Anterior cingulate cortex (tissue), 58 donors: ENCODE results near the gene LRRN4CL.
"Not testable (repeated sequence)": the region's sequence is repeated elsewhere in the genome, so short reads cannot be mapped to it uniquely, and the experiment has no call there.

Source experiments
- DNase-seq, 58 donors: peaks; one replicate each; lab custom pipeline; 2025; lab: John Stamatoyannopoulos, UW

Gene LRRN4CL

GRCh38 chr11:62712276-62712812 is 23.0 kb upstream of the LRRN4CL start:
- DNase-seq, result no peak

DNA sequence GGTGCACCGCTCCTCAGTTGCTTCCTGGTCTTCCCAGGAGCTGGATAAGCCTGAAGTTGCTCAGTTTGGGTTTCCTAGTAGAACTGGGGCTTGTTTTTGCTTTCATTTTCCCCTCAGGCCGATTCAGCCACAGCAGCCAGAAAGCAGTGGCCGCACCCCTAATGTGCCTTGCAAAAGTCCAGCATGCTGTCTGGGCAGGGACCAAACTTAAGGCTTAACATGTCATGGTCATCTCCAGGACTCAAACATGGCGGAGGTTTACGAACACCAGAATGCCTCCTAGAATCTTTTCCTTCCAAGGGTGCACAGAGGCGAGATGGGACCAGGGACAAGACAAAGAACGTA is 20.6 kb upstream of the LRRN4CL start:
- peak in 3 of 58 donors; percentile 34 to 74 (median 57) for DNase-seq

DNA sequence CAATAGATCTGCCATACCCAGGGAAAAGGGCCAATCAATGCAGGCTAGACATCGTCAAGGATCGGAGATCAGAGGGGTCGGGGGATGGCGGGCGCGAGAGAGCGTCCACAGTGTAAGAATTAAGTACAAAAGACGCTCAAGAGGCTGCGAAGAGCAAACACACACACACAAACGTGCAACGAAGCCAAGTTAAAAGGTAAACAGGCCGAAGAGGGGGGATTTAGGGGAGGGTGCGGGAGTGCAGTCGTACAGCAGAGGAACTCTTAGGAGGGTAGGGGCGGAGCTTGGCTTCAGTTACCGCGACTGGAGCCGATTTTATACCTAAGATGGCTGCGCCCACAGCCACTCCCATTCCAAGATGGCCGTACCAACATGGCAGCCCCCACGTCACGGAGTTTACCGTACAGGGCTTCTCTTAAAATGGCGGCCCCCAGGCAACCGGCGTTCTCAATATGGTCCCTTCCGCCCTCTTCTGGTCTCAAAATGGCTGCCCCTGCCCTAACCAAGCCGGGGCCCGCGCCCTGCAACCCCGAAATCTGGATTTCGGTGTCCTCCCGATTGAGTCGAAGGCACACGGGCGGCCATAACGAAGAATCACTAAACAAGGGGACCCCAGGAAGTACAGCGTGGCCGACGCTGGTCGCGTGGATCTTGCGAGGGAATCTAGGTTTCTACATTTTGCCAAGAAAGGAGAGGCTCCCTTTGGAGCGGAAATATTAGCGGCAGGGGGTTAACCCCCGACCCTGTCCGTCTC is 20.1 kb upstream of the LRRN4CL start:
- peak; percentile 71 to 98 (median 94) for DNase-seq

GRCh38 chr11:62708793-62709192 is 19.5 kb upstream of the LRRN4CL start:
- peak in 8 of 58 donors; percentile 37 to 54 (median 50) for DNase-seq

- DNase-seq, result peak in 7 of 58 donors; percentile 7 to 45 (median 22)
Observed at GRCh38 chr11:62708392-62708791, 19.1 kb upstream of the LRRN4CL start.

- peak; percentile 26 to 97 (median 84) for DNase-seq
Observed at GRCh38 chr11:62707277-62707861, 18.0 kb upstream of the LRRN4CL start, which contains the start of the genes BSCL2 and GNG3. TSS of gene BSCL2 (minus strand) at chr11:62707424. CDS start at chr11:62707195, 229 bp downstream. TSS of gene GNG3 (plus strand) at chr11:62707676. CDS start at chr11:62708296, 620 bp downstream.

GRCh38 chr11:62706850-62707247 is 17.5 kb upstream of the LRRN4CL start:
- peak in 1 of 58 donors; percentile 35 for DNase-seq

GRCh38 chr11:62705880-62706849 is 16.8 kb upstream of the LRRN4CL start:
- peak; percentile 51 to 98 (median 92) for DNase-seq

DNA sequence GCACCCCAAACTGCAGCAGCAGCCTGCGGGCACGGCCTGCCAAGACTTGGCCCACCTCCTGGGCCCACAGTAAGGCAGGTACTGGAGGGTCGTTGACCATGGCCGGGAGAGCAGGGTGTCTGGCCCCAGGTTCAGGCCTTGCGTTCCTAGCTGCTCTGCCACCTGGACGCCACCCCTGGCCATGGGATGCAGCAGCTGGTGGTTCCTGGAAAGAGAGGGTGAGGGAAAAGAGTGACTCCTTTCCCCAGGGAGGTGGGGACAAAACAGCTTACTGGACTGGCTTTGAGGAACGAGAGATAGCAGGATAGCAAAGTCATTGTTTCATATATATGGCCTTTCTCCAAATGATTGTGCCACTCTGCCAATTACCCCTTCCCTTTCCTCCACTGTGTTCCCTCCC is 16.1 kb upstream of the LRRN4CL start:
- no peak for DNase-seq

DNA sequence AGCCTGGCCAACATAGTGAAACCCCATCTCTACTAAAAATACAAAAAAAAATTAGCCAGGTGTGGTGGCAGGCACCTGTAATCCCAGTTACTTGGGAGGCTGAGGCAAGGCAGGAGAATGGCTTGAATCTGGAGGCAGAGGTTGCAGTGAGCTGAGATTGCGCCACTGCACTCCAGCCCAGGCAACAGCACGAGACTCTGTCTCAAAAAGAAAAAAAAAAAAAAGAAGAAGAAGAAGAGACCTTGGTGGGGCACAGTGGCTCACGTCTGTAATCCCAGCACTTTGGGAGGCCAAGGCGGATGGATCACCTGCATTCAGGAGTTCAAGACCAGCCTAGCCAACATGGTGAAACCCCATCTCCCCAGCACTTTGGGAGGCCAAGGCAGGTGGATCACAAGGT is 14.6 kb upstream of the LRRN4CL start:
- not testable (repeated sequence) for DNase-seq

- DNase-seq, result no peak
Observed at GRCh38 chr11:62702246-62702645, 12.9 kb upstream of the LRRN4CL start.

GRCh38 chr11:62694455-62695167 is 5.3 kb upstream of the LRRN4CL start:
- peak in 45 of 58 donors; percentile 11 to 71 (median 40) for DNase-seq

DNA sequence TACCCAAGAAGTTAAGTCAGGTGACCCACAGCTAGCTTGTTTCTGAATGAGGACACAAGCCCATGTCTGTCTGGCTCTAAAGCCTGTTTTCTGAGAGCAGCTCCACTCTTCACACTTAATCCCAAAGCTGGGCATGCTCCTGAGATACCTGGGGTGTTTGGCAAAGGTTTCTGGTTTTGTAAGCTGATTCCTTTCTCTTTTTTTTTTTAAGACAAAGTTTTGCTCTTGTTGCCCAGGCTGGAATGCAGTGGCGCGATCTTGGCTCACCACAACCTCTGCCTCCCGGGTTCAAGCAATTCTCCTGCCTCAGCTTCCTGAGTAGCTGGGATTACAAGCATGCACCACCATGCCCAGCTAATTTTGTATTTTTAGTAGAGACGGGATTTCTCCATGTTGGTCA is 4.3 kb upstream of the LRRN4CL start:
- DNase-seq, result not testable (repeated sequence)

- DNase-seq, result no peak
Observed at GRCh38 chr11:62688491-62688890, 839 bp downstream of the LRRN4CL start.

- DNase-seq, result no peak
Observed at GRCh38 chr11:62687508-62688396, 1.6 kb downstream of the LRRN4CL start.

DNA sequence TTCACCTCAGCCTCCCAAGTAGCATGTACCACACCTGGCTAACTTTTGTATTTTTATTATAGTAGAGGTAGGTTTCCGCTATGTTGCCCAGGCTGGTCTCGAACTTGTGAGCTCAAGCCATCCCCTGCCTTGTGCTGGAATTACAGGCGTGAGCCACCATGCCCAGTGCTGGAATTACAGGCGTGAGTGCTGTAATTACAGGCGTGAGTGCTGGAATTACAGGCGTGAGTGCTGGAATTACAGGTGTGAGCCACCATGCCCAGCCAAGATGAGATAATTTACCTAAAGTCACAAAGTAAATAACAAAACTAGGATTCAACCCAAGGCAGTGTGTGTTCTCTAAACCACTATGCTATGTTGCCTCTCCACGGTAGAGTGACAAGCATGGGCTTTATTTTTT is 6.8 kb downstream of the LRRN4CL start:
- DNase-seq, result no peak

GRCh38 chr11:62680825-62681240 is 8.5 kb downstream of the LRRN4CL start:
- DNase-seq, result peak in 3 of 58 donors; percentile 16 to 25 (median 16)
